Suprapubic skin (tissue), 3 donors: Measurements from ENCODE around the gene PNRC2.

Source experiments
- EP300 ChIP-seq: sonication (generic); formaldehyde crosslinking; IDR thresholded peaks from one replicate; pipeline ENCODE4 v1.6.1; 2017; ENCODE audit warnings: antibody characterized with exemption
- TF ChIP-seq, protein P1 (sequence below), 2 donors: fragments of 200-600 bp in 1 of 2; fragments of 450-650 bp in 1 of 2; sonication (generic) in 1 of 2; IDR thresholded peaks; one replicate each; pipeline ENCODE4 v1.5.1; 2016 to 2019; ENCODE audit warnings: antibody characterized with exemption in 2 of 2, mild to moderate bottlenecking in 1 of 2, moderate library complexity in 1 of 2

DNA sequence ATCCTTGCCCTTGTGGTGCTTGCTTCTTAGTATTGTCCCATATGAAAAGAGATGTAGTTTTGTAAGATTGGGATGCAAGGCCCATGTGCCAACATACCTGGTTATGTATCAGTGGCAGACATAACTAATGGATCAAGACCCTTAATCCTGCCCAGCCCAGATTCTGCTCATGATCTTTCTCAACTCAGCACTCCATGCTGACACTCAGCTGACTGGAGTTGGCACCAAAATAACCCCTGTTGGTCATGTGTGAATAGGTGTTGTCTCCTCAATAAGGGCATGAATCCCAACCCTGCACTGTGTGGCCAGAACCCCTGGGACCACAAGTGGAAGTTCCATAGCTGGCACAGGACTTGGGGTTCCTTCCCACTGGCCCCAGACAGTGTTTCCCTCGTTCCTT lies 32.5 kb upstream of the PNRC2 start:
- no peak for TF ChIP-seq EP300
- TF ChIP-seq, protein P1, sequence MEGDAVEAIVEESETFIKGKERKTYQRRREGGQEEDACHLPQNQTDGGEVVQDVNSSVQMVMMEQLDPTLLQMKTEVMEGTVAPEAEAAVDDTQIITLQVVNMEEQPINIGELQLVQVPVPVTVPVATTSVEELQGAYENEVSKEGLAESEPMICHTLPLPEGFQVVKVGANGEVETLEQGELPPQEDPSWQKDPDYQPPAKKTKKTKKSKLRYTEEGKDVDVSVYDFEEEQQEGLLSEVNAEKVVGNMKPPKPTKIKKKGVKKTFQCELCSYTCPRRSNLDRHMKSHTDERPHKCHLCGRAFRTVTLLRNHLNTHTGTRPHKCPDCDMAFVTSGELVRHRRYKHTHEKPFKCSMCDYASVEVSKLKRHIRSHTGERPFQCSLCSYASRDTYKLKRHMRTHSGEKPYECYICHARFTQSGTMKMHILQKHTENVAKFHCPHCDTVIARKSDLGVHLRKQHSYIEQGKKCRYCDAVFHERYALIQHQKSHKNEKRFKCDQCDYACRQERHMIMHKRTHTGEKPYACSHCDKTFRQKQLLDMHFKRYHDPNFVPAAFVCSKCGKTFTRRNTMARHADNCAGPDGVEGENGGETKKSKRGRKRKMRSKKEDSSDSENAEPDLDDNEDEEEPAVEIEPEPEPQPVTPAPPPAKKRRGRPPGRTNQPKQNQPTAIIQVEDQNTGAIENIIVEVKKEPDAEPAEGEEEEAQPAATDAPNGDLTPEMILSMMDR (IDR thresholded peaks at IDR 0.05): no peak
